A172 (cell line): ENCODE results near the gene TTC7B. TPM values are rescaled to one million over a fixed set of nuclear protein-coding genes. Genes with fewer than 3 reads are reported as not detected.

ENCODE experiments used
- DNase-seq: peaks from one replicate; pipeline ENCODE4 v3.0.0-alpha.2; 2015; ENCODE audit warnings: low spot score
- total RNA-seq: library from RNA; depleted of rRNA; stranded (reverse); fragments of >200 nt; shearing (Covaris generic); gene quantifications from 2 replicates; pipeline ENCODE4 v1.2.3, GENCODE V29; 2014; rRNA removed

The TTC7B gene
- total RNA-seq, 1 experiment from 2014 or later: 40.2 TPM

- no peak for DNase-seq
Measured at GRCh38 chr14:90489916-90490719, 326.1 kb downstream of the TTC7B start.

GRCh38 chr14:90489306-90489705, 326.9 kb downstream of the TTC7B start:
- DNase-seq: no peak

- DNase-seq: no peak
Measured at GRCh38 chr14:90488256-90488655, 328.0 kb downstream of the TTC7B start.

- no peak for DNase-seq
Measured at GRCh38 chr14:90487462-90487861, 328.8 kb downstream of the TTC7B start.

- peak; percentile 56 for DNase-seq
Measured at GRCh38 chr14:90487031-90487430, 329.2 kb downstream of the TTC7B start.

- no peak for DNase-seq
Measured at GRCh38 chr14:90484291-90484690, 331.9 kb downstream of the TTC7B start.

- no peak for DNase-seq
Measured at GRCh38 chr14:90483571-90483974, 332.7 kb downstream of the TTC7B start.

GRCh38 chr14:90483117-90483516, 333.1 kb downstream of the TTC7B start:
- no peak for DNase-seq

GRCh38 chr14:90475298-90475697, 340.9 kb downstream of the TTC7B start:
- no peak for DNase-seq

Other genes with a start within 250 kb of the TTC7B start
- 5.8 and 8.8 TPM in 2 replicates for gene RPS6KA5, start 244.2 kb upstream of the TTC7B start, total RNA-seq